NCI-H2171 treated with DMSO at 0.1 percent for 48 hours (cell line): Measurements from ENCODE around the gene NEB.

Experiments used
- DNase-seq: peaks from one replicate; lab custom pipeline; 2025; lab: John Stamatoyannopoulos, UW

NEB gene

GRCh38 chr2:151472966-151473365, 261.3 kb downstream of the NEB start:
- DNase-seq = no peak

- DNase-seq = no peak
Observed at GRCh38 chr2:151470556-151470955, 263.7 kb downstream of the NEB start.

- DNase-seq = no peak
Observed at GRCh38 chr2:151465771-151466170, 268.5 kb downstream of the NEB start.

- DNase-seq = no peak
Observed at GRCh38 chr2:151459358-151459757, 274.9 kb downstream of the NEB start.

- no peak for DNase-seq
Observed at GRCh38 chr2:151439127-151439526, 295.1 kb downstream of the NEB start.

GRCh38 chr2:151438506-151438905, 295.8 kb downstream of the NEB start:
- DNase-seq = no peak

GRCh38 chr2:151437630-151438029, 296.6 kb downstream of the NEB start:
- peak; percentile 25 for DNase-seq
